Hepatocyte (in vitro differentiated cells): ENCODE data around the gene ARHGAP10.

Experiments
- EZH2phosphoT487 ChIP-seq: fragments of 200-600 bp; sonication (generic); IDR thresholded peaks from one replicate; pipeline ENCODE4 v1.6.1; 2018; ENCODE audit warnings: antibody characterized with exemption, mild to moderate bottlenecking, low read depth, moderate library complexity; ENCODE audit not compliant: unreplicated experiment, severe bottlenecking
- TF ChIP-seq, protein P1 (sequence below): fragments of 200-600 bp; sonication (generic); IDR thresholded peaks from 2 replicates; pipeline ENCODE4 v1.5.1; 2016; ENCODE audit warnings: antibody characterized with exemption, mild to moderate bottlenecking; ENCODE audit not compliant: poor library complexity

DNA sequence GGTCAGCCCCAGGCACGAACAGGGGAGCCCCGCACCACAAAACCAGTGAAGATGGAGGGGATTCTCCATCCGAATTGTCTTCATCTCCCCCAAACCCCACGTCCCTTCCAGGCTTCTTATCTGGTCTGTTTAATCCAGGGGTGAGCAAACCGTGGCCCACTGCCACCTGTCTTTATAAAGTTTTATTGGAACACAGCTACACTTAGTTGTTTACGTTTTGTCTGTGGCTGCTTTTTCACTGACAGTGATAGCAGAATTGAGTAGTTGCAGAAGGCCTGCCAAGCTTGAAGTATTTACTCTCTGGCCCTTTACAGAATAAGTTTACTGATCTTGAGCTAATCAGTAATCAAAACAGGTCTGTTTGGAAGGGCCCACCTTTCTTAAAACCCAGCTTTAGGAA lies 324.0 kb downstream of the ARHGAP10 start:
- TF ChIP-seq, protein P1, sequence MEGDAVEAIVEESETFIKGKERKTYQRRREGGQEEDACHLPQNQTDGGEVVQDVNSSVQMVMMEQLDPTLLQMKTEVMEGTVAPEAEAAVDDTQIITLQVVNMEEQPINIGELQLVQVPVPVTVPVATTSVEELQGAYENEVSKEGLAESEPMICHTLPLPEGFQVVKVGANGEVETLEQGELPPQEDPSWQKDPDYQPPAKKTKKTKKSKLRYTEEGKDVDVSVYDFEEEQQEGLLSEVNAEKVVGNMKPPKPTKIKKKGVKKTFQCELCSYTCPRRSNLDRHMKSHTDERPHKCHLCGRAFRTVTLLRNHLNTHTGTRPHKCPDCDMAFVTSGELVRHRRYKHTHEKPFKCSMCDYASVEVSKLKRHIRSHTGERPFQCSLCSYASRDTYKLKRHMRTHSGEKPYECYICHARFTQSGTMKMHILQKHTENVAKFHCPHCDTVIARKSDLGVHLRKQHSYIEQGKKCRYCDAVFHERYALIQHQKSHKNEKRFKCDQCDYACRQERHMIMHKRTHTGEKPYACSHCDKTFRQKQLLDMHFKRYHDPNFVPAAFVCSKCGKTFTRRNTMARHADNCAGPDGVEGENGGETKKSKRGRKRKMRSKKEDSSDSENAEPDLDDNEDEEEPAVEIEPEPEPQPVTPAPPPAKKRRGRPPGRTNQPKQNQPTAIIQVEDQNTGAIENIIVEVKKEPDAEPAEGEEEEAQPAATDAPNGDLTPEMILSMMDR: no peak
- no peak for TF ChIP-seq EZH2phosphoT487
